AG20443 (cell line): ENCODE measurements around the gene INF2.
A peak's percentile ranks its signal among the peaks of the same experiment; 100 is the strongest.
"Not testable (repeated sequence)": the region's sequence is repeated elsewhere in the genome, so short reads cannot be mapped to it uniquely, and the experiment has no call there.

Experiments
- DNase-seq: peaks from one replicate; pipeline ENCODE4 v3.0.0; 2012; ENCODE audit warnings: low spot score, mixed read lengths

Gene INF2

GRCh38 chr14:104734991-104735779 is 45.8 kb downstream of the INF2 start:
- no peak for DNase-seq

GRCh38 chr14:104735830-104736642 is 46.6 kb downstream of the INF2 start:
- peak; percentile 86 for DNase-seq

- DNase-seq = no peak
Observed at GRCh38 chr14:104738375-104739019, 49.1 kb downstream of the INF2 start.

- DNase-seq = no peak
Observed at GRCh38 chr14:104739026-104739425, 49.6 kb downstream of the INF2 start.

GRCh38 chr14:104739546-104740516 is 50.4 kb downstream of the INF2 start:
- no peak for DNase-seq

GRCh38 chr14:104741108-104741802 is 51.8 kb downstream of the INF2 start:
- no peak for DNase-seq

- no peak for DNase-seq
Observed at GRCh38 chr14:104741803-104742251, 52.4 kb downstream of the INF2 start.

GRCh38 chr14:104742586-104743455 is 53.4 kb downstream of the INF2 start:
- no peak for DNase-seq

GRCh38 chr14:104743461-104744380 is 54.3 kb downstream of the INF2 start:
- no peak for DNase-seq

- no peak for DNase-seq
Observed at GRCh38 chr14:104744484-104744883, 55.1 kb downstream of the INF2 start.

GRCh38 chr14:104745431-104745830 is 56.0 kb downstream of the INF2 start:
- DNase-seq = no peak

GRCh38 chr14:104746071-104746545 is 56.7 kb downstream of the INF2 start:
- no peak for DNase-seq

GRCh38 chr14:104746934-104747481 is 57.6 kb downstream of the INF2 start:
- no peak for DNase-seq

GRCh38 chr14:104747876-104748275 is 58.5 kb downstream of the INF2 start:
- DNase-seq = no peak

GRCh38 chr14:104749111-104749649 is 59.8 kb downstream of the INF2 start:
- DNase-seq = peak; percentile 67

- peak; percentile 43 for DNase-seq
Observed at GRCh38 chr14:104750056-104750752, 60.8 kb downstream of the INF2 start.

- not testable (repeated sequence) for DNase-seq
Observed at GRCh38 chr14:104750753-104751057, 61.3 kb downstream of the INF2 start.
